ENCODE results near the gene FKBP1C. TPM values are rescaled to one million over a fixed set of nuclear protein-coding genes. Genes with fewer than 3 reads are reported as not detected.

Gene FKBP1C
- total RNA-seq, 1 donor from 2014 or later = 1.0 TPM

DNA sequence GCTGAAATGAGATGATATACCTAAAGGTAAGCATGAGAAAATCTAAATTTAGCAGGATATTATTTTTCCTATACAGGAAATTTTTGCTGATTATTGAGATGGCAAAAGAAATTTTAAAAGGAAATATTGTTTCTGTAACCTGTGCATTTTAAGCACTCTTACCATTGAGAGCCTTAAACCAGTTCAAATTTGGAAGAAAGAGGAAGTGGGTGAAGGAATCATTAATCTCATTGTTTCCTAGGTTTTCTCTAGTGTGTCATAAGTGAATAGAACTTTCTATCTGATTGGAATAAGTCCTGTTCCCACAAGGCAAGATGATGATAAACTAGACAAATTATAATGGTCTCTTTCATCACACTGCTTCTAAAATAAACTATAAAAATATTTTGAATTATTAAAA, 22.4 kb upstream of the FKBP1C start:
- Mint-ChIP-seq H3K4me3 (ENCODE audit: unreplicated experiment) (no peak overlapping the region), H3K36me3 (ENCODE audit: low read depth, unreplicated experiment) (peaks cover 1% of the 10 kb centered on the region), H3K27ac (ENCODE audit: unreplicated experiment) (no peak overlapping the region), H3K9me3 (ENCODE audit: unreplicated experiment) (no peaks in the 10 kb centered on the region), H3K4me1 (ENCODE audit: unreplicated experiment) (no peaks in the 10 kb centered on the region), H3K27me3 (ENCODE audit: unreplicated experiment) (no peaks in the 10 kb centered on the region)
- TF ChIP-seq, protein P1, sequence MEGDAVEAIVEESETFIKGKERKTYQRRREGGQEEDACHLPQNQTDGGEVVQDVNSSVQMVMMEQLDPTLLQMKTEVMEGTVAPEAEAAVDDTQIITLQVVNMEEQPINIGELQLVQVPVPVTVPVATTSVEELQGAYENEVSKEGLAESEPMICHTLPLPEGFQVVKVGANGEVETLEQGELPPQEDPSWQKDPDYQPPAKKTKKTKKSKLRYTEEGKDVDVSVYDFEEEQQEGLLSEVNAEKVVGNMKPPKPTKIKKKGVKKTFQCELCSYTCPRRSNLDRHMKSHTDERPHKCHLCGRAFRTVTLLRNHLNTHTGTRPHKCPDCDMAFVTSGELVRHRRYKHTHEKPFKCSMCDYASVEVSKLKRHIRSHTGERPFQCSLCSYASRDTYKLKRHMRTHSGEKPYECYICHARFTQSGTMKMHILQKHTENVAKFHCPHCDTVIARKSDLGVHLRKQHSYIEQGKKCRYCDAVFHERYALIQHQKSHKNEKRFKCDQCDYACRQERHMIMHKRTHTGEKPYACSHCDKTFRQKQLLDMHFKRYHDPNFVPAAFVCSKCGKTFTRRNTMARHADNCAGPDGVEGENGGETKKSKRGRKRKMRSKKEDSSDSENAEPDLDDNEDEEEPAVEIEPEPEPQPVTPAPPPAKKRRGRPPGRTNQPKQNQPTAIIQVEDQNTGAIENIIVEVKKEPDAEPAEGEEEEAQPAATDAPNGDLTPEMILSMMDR (IDR thresholded peaks at IDR 0.05; ENCODE audit: unreplicated experiment) = no peak
- no peak for DNase-seq (ENCODE audit: low spot score)

DNA sequence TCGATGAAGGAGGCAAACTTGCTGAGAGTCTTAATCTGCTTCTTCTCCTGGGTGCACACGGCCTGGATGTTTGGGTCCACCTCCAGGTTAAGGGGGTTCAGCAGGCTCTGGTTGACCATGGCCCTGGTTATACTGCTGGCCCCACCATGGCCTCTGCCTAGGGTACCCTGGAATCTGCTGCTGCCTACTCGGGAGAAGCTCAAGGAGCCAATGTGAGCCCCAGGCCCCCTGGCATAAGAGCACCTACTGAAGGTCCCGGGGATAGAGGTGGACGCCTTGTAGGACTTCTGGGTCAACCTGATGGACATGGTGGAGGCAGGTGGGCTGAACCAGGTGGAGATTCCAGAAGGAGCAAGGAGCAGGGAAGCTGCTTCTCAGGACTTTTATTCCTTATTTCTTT, 17.9 kb upstream of the FKBP1C start:
- no peak overlapping the region for H3K4me3 Mint-ChIP-seq (ENCODE audit: unreplicated experiment)
- H3K9me3 Mint-ChIP-seq (ENCODE audit: unreplicated experiment) = no peaks in the 10 kb centered on the region

DNA sequence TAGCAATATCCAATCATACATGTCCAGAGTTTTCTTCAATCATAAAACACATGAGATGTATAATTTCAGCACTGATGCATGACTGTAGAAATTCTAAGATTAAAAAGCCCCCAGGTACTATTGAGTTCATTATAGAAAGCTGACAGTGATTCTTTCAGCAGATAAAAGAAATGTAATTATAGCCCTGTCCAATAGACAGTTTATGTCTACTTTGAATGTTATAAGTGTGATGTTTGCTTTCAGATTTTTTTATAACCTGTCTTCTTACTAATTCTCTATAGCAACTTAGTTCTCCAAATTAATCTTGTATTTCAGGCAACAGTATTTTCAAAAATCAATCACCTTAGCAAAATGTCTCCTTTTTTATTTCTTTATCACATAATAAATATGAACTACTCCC, 13.5 kb upstream of the FKBP1C start:
- H3K4me3 Mint-ChIP-seq (ENCODE audit: unreplicated experiment) = no peak overlapping the region
- TF ChIP-seq, protein P1 (IDR thresholded peaks at IDR 0.05; ENCODE audit: unreplicated experiment) = no peak
- H3K9me3 Mint-ChIP-seq (ENCODE audit: unreplicated experiment) = no peaks in the 10 kb centered on the region
- no peaks in the 10 kb centered on the region for H3K4me1 Mint-ChIP-seq (ENCODE audit: unreplicated experiment)
- H3K36me3 Mint-ChIP-seq (ENCODE audit: low read depth, unreplicated experiment) = peaks cover 6% of the 10 kb centered on the region
- no peaks in the 10 kb centered on the region for H3K27me3 Mint-ChIP-seq (ENCODE audit: unreplicated experiment)
- no peak overlapping the region for H3K27ac Mint-ChIP-seq (ENCODE audit: unreplicated experiment)
- DNase-seq (ENCODE audit: low spot score) = no peak

More for the DNA sequence above, 17.9 kb upstream of the FKBP1C start:
- Mint-ChIP-seq H3K4me1 (ENCODE audit: unreplicated experiment) (no peaks in the 10 kb centered on the region), H3K36me3 (ENCODE audit: low read depth, unreplicated experiment) (peaks cover 6% of the 10 kb centered on the region), H3K27me3 (ENCODE audit: unreplicated experiment) (no peaks in the 10 kb centered on the region), H3K27ac (ENCODE audit: unreplicated experiment) (no peak overlapping the region)
- TF ChIP-seq, protein P1 (IDR thresholded peaks at IDR 0.05; ENCODE audit: unreplicated experiment) = no peak
- DNase-seq (ENCODE audit: low spot score) = no peak

DNA sequence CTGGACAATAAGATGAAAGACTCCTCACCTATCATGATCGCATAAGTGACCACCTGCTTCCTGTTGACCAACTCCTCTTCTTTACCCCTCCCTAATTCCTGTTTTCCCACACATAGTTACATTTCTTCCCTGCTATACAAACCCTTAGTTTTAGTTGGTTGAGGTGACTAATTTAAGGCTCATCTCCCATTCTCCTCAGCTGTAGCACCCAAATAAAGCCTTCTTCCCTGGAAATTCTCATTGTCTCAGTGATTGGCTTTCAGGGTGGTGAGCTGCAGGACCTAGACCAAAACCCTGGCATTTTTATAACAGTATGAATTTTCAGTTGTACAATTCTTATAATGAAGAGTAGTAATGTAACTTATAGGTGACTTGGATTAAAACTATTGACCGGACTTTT, 2.1 kb downstream of the FKBP1C start:
- H3K27me3 Mint-ChIP-seq (ENCODE audit: unreplicated experiment) = no peaks in the 10 kb centered on the region
- TF ChIP-seq, protein P1 (IDR thresholded peaks at IDR 0.05; ENCODE audit: unreplicated experiment) = no peak

DNA sequence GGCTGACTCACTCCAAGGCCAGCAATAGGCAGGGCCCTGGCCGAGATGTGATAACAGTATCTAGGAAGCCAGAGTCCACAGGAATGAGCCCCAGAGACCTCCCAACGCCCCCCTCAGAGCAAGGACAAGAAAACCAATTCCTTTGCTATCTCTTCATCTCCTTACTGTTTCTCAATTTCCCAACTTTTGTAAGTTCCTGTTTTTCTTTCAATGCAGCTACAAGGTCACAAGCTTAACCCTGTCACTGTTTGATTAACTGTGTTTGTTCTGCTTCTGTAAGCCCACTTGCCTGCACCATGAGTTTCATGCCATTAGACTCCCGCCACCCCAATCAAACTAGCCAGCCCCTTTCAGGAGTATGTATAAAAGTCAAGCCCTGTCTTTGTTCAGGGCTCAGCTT, 3.5 kb downstream of the FKBP1C start:
- TF ChIP-seq, protein P1 (IDR thresholded peaks at IDR 0.05; ENCODE audit: unreplicated experiment) = no peak

More for the DNA sequence above, 2.1 kb downstream of the FKBP1C start:
- H3K36me3 Mint-ChIP-seq (ENCODE audit: low read depth, unreplicated experiment) = no peaks in the 10 kb centered on the region
- no peak overlapping the region for H3K27ac Mint-ChIP-seq (ENCODE audit: unreplicated experiment)
- no peak overlapping the region for H3K4me3 Mint-ChIP-seq (ENCODE audit: unreplicated experiment)
- no peak for DNase-seq (ENCODE audit: low spot score)
- peaks cover 16% of the 10 kb centered on the region for H3K9me3 Mint-ChIP-seq (ENCODE audit: unreplicated experiment)
- H3K4me1 Mint-ChIP-seq (ENCODE audit: unreplicated experiment) = no peaks in the 10 kb centered on the region

More for the DNA sequence above, 3.5 kb downstream of the FKBP1C start:
- no peak overlapping the region for H3K4me3 Mint-ChIP-seq (ENCODE audit: unreplicated experiment)
- no peak for DNase-seq (ENCODE audit: low spot score)
- H3K9me3 Mint-ChIP-seq (ENCODE audit: unreplicated experiment) = peaks cover 16% of the 10 kb centered on the region
- H3K27me3 Mint-ChIP-seq (ENCODE audit: unreplicated experiment) = peaks cover 2% of the 10 kb centered on the region
- no peaks in the 10 kb centered on the region for H3K36me3 Mint-ChIP-seq (ENCODE audit: low read depth, unreplicated experiment)
- no peak overlapping the region for H3K27ac Mint-ChIP-seq (ENCODE audit: unreplicated experiment)
- no peaks in the 10 kb centered on the region for H3K4me1 Mint-ChIP-seq (ENCODE audit: unreplicated experiment)

Measured in endothelial cell (in vitro differentiated cells).